ENCODE measurements around the gene HEXD.
"Not testable (repeated sequence)": the region's sequence is repeated elsewhere in the genome, so short reads cannot be mapped to it uniquely, and the experiment has no call there.

The HEXD gene

GRCh38 chr17:82373731-82374625, 44.2 kb upstream of the HEXD start:
- no peak for DNase-seq (ENCODE audit: insufficient read length, low spot score)
- TF ChIP-seq CTCF (IDR thresholded peaks at IDR 0.05; ENCODE audit: insufficient read depth, missing control alignments) = no peak
- FAIRE-seq = no peak

GRCh38 chr17:82374626-82375331, 43.4 kb upstream of the HEXD start:
- no peak for FAIRE-seq
- no peak for DNase-seq (ENCODE audit: insufficient read length, low spot score)
- no peak for TF ChIP-seq CTCF (IDR thresholded peaks at IDR 0.05; ENCODE audit: insufficient read depth, missing control alignments)

- no peak for FAIRE-seq
- no peak for DNase-seq (ENCODE audit: insufficient read length, low spot score)
- TF ChIP-seq CTCF (IDR thresholded peaks at IDR 0.05; ENCODE audit: insufficient read depth, missing control alignments) = no peak
Observed at GRCh38 chr17:82375359-82376041, 42.6 kb upstream of the HEXD start.

- no peak for DNase-seq (ENCODE audit: insufficient read length, low spot score)
- FAIRE-seq = no peak
- no peak for TF ChIP-seq CTCF (IDR thresholded peaks at IDR 0.05; ENCODE audit: insufficient read depth, missing control alignments)
Observed at GRCh38 chr17:82376042-82376730, 42.0 kb upstream of the HEXD start.

GRCh38 chr17:82377294-82377693, 40.9 kb upstream of the HEXD start:
- not testable (repeated sequence) for DNase-seq (ENCODE audit: insufficient read length, low spot score); FAIRE-seq

- DNase-seq (ENCODE audit: insufficient read length, low spot score) (no peak), FAIRE-seq (no peak)
- TF ChIP-seq CTCF (IDR thresholded peaks at IDR 0.05; ENCODE audit: insufficient read depth, missing control alignments) = no peak
Observed at GRCh38 chr17:82377924-82378740, 40.0 kb upstream of the HEXD start.

Measured in D721Med (cell line).